ENCODE measurements around the gene ENDOV. TPM values are rescaled to one million over a fixed set of nuclear protein-coding genes. Genes with fewer than 3 reads are reported as not detected.

Gene ENDOV
- total RNA-seq, 4 donors from 2014 or later, result 17.1 to 47.8 (median 19.3) TPM

GRCh38 chr17:80473701-80474100 lies 58.7 kb downstream of the ENDOV start:
- no peaks in the 10 kb centered on the region for H3K9me3 ChIP-seq
- H3K27me3 ChIP-seq, result peaks cover 99% of the 10 kb centered on the region
- DNase-seq (ENCODE audit: low spot score in 2 of 2), result no peak
- TF ChIP-seq POLR2A (IDR thresholded peaks at IDR 0.05), result no peak
- no peak for TF ChIP-seq POLR2AphosphoS5 (IDR thresholded peaks at IDR 0.05)
- TF ChIP-seq, protein P1, sequence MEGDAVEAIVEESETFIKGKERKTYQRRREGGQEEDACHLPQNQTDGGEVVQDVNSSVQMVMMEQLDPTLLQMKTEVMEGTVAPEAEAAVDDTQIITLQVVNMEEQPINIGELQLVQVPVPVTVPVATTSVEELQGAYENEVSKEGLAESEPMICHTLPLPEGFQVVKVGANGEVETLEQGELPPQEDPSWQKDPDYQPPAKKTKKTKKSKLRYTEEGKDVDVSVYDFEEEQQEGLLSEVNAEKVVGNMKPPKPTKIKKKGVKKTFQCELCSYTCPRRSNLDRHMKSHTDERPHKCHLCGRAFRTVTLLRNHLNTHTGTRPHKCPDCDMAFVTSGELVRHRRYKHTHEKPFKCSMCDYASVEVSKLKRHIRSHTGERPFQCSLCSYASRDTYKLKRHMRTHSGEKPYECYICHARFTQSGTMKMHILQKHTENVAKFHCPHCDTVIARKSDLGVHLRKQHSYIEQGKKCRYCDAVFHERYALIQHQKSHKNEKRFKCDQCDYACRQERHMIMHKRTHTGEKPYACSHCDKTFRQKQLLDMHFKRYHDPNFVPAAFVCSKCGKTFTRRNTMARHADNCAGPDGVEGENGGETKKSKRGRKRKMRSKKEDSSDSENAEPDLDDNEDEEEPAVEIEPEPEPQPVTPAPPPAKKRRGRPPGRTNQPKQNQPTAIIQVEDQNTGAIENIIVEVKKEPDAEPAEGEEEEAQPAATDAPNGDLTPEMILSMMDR (IDR thresholded peaks at IDR 0.05), result no peak
- TF ChIP-seq EP300 (IDR thresholded peaks at IDR 0.05), result no peak
- H3K27ac ChIP-seq, result no peak overlapping the region
- H3K4me1 ChIP-seq, result peaks cover 45% of the 10 kb centered on the region
- H3K36me3 ChIP-seq, result no peaks in the 10 kb centered on the region
- WGBS, result 59% methylated on average over 3 of the region's 7 CpGs
- no peak overlapping the region for H3K4me3 ChIP-seq

GRCh38 chr17:80474231-80474960 lies 59.4 kb downstream of the ENDOV start:
- TF ChIP-seq, protein P1 (IDR thresholded peaks at IDR 0.05), result no peak
- no peak for TF ChIP-seq EP300 (IDR thresholded peaks at IDR 0.05)
- TF ChIP-seq POLR2AphosphoS5 (IDR thresholded peaks at IDR 0.05), result no peak
- H3K27ac ChIP-seq, result no peak overlapping the region
- H3K9me3 ChIP-seq, result no peaks in the 10 kb centered on the region
- no peaks in the 10 kb centered on the region for H3K36me3 ChIP-seq
- WGBS, result 4% methylated on average over 12 of the region's 16 CpGs
- H3K27me3 ChIP-seq, result peaks cover 99% of the 10 kb centered on the region
- DNase-seq (ENCODE audit: low spot score in 2 of 2), result no peak
- H3K4me3 ChIP-seq, result no peak overlapping the region
- peaks cover 50% of the 10 kb centered on the region for H3K4me1 ChIP-seq

DNA sequence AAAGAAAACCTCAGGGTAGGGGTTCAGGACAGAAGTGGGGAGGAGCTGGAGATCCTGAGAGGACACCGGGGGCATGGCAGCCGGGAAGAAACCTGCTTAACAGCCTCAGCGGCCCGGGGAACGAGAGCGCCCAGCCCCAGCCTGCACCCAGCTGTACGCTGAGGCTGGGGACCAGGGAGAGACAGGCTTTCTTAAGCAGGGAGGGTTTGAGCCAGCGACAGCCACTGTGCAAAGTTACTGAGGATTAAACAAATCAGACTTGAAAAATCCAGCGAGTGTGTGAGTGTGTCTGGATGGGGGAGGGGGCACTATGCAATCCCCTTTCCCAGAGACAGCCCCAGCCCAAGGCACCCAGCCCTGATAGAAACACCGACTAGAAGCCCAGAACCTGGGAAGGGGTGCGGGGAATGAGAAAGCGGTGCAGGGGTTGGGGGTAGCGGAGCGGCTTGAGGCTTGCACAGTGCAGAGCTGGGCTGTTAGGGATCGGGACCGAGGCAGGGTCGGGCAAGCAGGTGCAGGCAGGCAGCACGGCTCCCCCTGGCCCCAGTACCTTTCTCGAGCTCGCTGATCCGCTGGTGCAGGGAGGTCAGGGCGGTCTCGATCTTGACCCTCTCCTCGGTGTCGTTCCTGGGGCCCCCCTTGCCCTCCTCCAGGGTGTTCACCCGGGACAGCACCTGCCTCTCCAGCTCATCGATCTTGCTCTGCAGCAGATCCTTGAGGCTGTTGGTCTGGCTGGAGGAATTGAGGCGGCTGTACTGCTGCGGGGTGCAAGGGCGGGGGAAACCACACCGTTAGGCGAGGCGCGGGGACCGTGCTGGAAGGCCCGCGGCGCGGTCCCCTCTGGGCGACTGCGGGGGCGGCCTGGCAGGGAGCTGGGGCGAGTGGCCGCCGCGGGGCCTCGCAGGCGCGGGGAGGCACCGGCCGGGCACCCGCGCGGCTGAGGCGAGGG lies 60.3 kb downstream of the ENDOV start:
- Histone ChIP-seq H3K36me3 (no peaks in the 10 kb centered on the region), H3K9me3 (no peaks in the 10 kb centered on the region), H3K27me3 (peaks cover 99% of the 10 kb centered on the region), H3K4me3 (peak overlapping the region; percentile 49), H3K27ac (no peak overlapping the region), H3K4me1 (peaks cover 50% of the 10 kb centered on the region)
- no peak for DNase-seq (ENCODE audit: low spot score in 2 of 2)
- 6% methylated on average over 20 of the region's 55 CpGs for WGBS
- TF ChIP-seq, protein P1 (IDR thresholded peaks at IDR 0.05), result no peak
- TF ChIP-seq POLR2A (IDR thresholded peaks at IDR 0.05) (no peak), EP300 (IDR thresholded peaks at IDR 0.05) (no peak), POLR2AphosphoS5 (IDR thresholded peaks at IDR 0.05) (no peak)

DNA sequence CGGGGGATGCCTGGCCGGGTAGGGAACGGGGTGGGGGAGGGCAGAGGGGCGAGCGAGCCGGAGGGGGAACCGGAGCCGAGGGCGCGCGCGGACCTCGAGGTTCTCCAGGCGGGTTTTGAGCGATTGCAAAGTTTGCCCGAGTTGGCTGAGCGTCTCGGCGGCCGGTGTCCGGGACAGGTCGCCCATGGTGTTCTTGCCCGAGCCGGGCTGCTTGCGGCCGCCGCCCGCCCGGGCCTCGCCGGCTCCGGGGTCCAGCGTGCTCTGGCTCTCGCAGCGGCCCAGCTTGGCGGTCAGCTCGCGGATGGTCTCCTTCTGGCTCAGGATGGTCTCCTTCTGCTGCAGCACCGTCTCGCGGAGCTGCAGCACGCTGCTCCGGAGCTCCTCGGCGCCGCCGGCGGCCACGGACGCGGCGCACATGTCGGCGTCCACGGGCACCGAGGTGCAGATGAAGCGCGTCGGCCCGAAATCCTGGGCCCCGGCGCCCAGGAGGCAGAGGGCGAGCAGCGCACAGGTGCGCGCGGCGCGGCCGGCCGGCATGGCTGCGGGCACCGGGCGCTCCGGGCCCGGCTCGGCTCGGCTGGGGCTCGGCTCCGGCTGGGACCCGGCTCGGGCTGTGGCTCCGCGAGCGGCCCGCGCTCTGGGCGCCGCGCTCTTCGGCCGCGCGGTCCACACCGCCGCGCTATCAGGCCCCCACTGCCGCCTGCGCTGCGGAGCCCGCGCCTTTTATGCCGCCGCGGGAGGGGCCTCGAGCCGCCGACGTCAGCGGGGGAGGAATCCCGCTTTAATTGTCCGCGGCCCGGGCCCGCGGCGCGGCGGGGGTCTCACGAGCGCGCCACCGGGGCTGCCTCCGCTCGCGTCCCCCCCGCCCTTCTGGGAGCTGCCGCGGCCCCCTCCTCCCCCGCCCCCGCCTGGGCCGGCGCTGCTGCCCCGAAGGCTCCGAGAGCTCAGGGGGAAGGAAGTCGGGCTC lies 61.2 kb downstream of the ENDOV start, which contains the start of gene NPTX1:
Gene NPTX1 (minus strand): TSS at position 698 of the 967 bp plus-strand sequence. CDS start 161 bp downstream, at position 537.
- TF ChIP-seq, protein P1 (IDR thresholded peaks at IDR 0.05), result no peak
- H3K4me1 ChIP-seq, result peaks cover 50% of the 10 kb centered on the region
- WGBS, result 2% methylated on average over 10 of the region's 136 CpGs
- DNase-seq (ENCODE audit: low spot score in 2 of 2), result no peak
- no peaks in the 10 kb centered on the region for H3K36me3 ChIP-seq
- peaks cover 100% of the 10 kb centered on the region for H3K27me3 ChIP-seq
- H3K4me3 ChIP-seq, result peak within 1 kb of the TSS; percentile 49
- no peaks in the 10 kb centered on the region for H3K9me3 ChIP-seq
- H3K27ac ChIP-seq, result no peak within 1 kb of the TSS

Measured in suprapubic skin (tissue), 4 donors.